Type B pancreatic cell (in vitro differentiated cells): ENCODE data around the gene LTV1. TPM values are rescaled to one million over a fixed set of nuclear protein-coding genes. Genes with fewer than 3 reads are reported as not detected.
"Not testable (repeated sequence)": the region's sequence is repeated elsewhere in the genome, so short reads cannot be mapped to it uniquely, and the experiment has no call there.

Experiments used
- DNase-seq: peaks from one replicate; pipeline ENCODE4 v3.0.0; 2021; ENCODE audit warnings: mixed read lengths; ENCODE audit not compliant: unreplicated experiment; ENCODE audit errors: extremely low spot score
- H3K27ac Mint-ChIP-seq: 2 replicates; pipeline ENCODE4 v1.8.0; 2021; ENCODE audit warnings: mild to moderate bottlenecking, mixed read lengths
- H3K27me3 Mint-ChIP-seq: 2 replicates; pipeline ENCODE4 v1.8.0; 2021; ENCODE audit warnings: mixed read lengths
- H3K36me3 Mint-ChIP-seq: 2 replicates; pipeline ENCODE4 v1.8.0; 2021; ENCODE audit warnings: mixed read lengths
- H3K4me1 Mint-ChIP-seq: one replicate; pipeline ENCODE4 v1.8.0; 2021; ENCODE audit warnings: mixed read lengths; ENCODE audit not compliant: unreplicated experiment
- H3K4me3 Mint-ChIP-seq: 2 replicates; pipeline ENCODE4 v1.8.0; 2021; ENCODE audit warnings: mild to moderate bottlenecking, mixed read lengths
- H3K9me3 Mint-ChIP-seq: 2 replicates; pipeline ENCODE4 v1.8.0; 2021; ENCODE audit warnings: mixed read lengths
- total RNA-seq: library from RNA; stranded (reverse); gene quantifications from 2 replicates; pipeline ENCODE4 v1.2.1, GENCODE V29; 2021; ENCODE audit warnings: low replicate concordance
- TF ChIP-seq, protein P1 (sequence below): fragments of 200-600 bp; sonication (generic); conservative IDR thresholded peaks from 2 replicates; pipeline ENCODE4 v1.5.0; 2021; ENCODE audit warnings: antibody characterized with exemption, mild to moderate bottlenecking

Gene LTV1
- total RNA-seq, 1 donor from 2014 or later: 24.2 TPM

DNA sequence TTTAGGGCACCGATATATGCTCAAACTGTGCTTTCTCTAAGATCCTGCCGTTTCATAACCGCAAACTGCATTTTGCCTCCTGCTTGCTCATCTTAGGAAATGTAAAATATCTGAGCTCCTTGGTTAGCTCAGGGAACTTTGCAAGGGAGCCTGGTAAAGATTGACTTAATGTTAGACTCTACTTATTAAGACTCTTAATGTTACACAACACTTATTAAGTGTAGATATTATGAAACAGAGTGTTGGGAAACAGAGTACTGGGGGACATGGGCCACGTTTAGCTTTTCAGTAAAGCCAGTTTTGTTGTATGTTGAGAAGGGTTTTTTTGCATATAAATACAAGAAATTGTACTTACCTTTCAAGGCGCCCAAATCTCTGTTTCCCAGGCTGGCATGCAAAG, 1.9 kb downstream of the LTV1 start:
- Mint-ChIP-seq H3K4me3 (peak overlapping the region; percentile 32), H3K27me3 (no peaks in the 10 kb centered on the region), H3K9me3 (no peaks in the 10 kb centered on the region), H3K27ac (no peak overlapping the region), H3K36me3 (peaks cover 35% of the 10 kb centered on the region), H3K4me1 (peaks cover 14% of the 10 kb centered on the region)
- DNase-seq: no peak
- TF ChIP-seq, protein P1, sequence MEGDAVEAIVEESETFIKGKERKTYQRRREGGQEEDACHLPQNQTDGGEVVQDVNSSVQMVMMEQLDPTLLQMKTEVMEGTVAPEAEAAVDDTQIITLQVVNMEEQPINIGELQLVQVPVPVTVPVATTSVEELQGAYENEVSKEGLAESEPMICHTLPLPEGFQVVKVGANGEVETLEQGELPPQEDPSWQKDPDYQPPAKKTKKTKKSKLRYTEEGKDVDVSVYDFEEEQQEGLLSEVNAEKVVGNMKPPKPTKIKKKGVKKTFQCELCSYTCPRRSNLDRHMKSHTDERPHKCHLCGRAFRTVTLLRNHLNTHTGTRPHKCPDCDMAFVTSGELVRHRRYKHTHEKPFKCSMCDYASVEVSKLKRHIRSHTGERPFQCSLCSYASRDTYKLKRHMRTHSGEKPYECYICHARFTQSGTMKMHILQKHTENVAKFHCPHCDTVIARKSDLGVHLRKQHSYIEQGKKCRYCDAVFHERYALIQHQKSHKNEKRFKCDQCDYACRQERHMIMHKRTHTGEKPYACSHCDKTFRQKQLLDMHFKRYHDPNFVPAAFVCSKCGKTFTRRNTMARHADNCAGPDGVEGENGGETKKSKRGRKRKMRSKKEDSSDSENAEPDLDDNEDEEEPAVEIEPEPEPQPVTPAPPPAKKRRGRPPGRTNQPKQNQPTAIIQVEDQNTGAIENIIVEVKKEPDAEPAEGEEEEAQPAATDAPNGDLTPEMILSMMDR: no peak

DNA sequence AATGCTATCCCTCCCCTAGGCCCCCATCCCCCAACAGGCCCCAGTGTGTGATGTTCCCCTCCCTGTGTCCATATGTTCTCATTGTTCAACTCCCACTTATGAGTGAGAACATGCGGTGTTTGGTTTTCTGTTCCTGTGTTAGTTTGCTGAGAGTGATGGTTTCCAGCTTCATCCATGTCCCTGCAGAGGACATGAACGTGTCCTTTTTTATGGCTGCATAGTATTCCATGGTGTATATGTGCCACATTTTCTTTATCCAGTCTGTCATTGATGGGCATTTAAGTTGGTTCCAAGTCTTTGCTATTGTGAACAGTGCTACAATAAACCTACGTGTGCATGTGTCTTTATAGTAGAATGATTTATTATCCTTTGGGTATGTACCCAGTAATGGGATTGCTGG, 8.6 kb downstream of the LTV1 start:
- not testable (repeated sequence) for H3K27ac Mint-ChIP-seq, H3K4me3 Mint-ChIP-seq, DNase-seq, H3K27me3 Mint-ChIP-seq, H3K4me1 Mint-ChIP-seq, H3K9me3 Mint-ChIP-seq
- peaks cover 88% of the 10 kb centered on the region for H3K36me3 Mint-ChIP-seq

DNA sequence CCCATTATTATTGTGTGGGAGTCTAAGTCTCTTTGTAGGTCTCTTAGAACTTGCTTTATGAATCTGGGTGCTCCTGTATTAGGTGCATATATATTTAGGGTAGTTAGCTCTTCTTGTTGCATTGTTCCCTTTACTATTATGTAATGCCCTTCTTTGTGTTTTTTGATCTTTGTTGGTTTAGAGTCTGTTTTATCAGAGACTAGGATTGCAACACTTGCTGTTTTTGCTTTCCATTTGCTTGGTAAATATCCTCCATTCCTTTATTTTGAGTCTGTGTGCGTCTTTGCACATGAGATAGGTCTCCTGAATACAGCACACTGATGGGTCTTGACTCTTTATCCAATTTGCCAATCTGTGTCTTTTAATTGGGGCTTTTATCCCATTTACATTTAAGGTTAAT, 11.9 kb downstream of the LTV1 start:
- peaks cover 91% of the 10 kb centered on the region for H3K36me3 Mint-ChIP-seq
- not testable (repeated sequence) for DNase-seq, H3K4me3 Mint-ChIP-seq, H3K27me3 Mint-ChIP-seq, H3K4me1 Mint-ChIP-seq, H3K9me3 Mint-ChIP-seq, H3K27ac Mint-ChIP-seq

DNA sequence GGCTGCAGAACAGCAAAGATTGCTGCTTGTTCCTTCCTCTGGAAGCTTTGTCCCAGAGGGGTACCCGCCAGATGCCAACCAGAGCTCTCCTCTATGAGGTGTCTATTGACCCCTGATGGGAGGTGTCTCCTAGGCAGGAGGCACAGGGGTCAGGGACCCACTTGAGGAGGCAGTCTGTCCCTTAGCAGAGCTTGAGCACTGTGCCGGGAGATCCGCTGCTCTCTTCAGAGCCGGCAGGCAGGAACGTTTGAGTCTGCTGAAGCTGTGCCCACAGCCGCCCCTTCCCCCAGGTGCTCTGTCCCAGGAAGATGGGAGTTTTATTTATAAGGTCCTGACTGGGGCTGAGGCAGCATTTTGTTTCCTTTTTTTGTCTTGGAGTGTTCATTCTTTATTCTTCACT, 13.6 kb downstream of the LTV1 start:
- not testable (repeated sequence) for H3K9me3 Mint-ChIP-seq, H3K27me3 Mint-ChIP-seq, H3K27ac Mint-ChIP-seq

DNA sequence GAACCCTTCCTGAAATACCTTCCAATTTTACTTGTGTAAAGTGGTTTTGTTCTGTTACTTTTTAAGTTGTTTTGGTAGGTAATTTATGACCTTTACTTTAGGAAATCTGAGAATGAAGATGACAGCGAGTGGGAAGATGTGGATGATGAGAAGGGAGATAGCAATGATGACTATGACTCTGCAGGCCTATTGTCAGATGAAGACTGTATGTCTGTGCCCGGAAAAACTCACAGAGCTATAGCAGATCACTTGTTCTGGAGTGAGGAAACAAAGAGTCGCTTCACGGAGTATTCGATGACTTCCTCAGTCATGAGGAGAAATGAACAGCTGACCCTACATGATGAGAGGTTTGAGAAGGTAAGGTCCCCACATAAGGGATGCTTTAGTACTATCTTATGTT, 14.5 kb downstream of the LTV1 start:
- Mint-ChIP-seq H3K36me3 (peaks cover 78% of the 10 kb centered on the region), H3K27me3 (no peaks in the 10 kb centered on the region), H3K27ac (no peak overlapping the region), H3K9me3 (peaks cover 6% of the 10 kb centered on the region), H3K4me3 (no peak overlapping the region), H3K4me1 (no peaks in the 10 kb centered on the region)
- no peak for DNase-seq
- TF ChIP-seq, protein P1: no peak

More for the DNA sequence above, 13.6 kb downstream of the LTV1 start:
- not testable (repeated sequence) for H3K4me3 Mint-ChIP-seq, DNase-seq, H3K4me1 Mint-ChIP-seq
- peaks cover 85% of the 10 kb centered on the region for H3K36me3 Mint-ChIP-seq

DNA sequence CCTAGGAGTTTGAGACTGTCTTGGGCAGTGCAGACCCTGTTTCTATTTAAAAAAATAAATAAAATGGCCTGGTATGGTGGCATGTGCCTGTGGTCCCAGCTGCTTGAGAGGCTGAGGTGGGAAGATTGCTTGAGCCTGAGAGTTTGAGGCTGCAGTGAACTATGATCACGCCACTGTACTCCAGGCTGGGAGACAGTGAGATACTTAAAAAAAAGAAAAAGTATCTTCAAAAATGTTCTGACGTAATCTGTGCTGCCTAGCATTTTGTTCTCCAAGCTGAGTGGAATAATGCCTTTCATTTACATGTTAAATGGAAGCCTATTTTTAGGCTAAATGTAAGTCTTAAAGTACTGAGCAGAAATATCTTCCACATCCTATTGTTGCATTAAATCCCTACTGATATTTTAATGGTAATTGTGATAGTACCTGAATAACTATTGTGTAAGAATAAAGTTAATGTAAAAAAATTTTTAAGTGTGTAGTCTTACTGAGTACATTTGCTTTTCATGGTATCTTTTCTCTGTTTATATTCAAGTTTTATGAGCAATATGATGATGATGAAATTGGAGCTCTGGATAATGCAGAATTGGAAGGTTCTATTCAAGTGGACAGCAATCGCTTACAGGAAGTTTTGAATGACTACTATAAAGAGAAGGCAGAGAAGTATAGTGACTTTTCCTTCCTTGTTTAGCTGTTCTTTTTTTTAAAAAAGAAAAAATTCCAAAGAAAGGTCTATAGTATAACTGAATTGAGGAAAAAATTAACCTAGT, 16.9 kb downstream of the LTV1 start:
- Mint-ChIP-seq H3K4me3 (no peak overlapping the region), H3K27me3 (no peaks in the 10 kb centered on the region), H3K36me3 (peaks cover 60% of the 10 kb centered on the region), H3K27ac (no peak overlapping the region), H3K4me1 (no peaks in the 10 kb centered on the region), H3K9me3 (peaks cover 6% of the 10 kb centered on the region)
- DNase-seq: no peak
- TF ChIP-seq, protein P1: no peak

DNA sequence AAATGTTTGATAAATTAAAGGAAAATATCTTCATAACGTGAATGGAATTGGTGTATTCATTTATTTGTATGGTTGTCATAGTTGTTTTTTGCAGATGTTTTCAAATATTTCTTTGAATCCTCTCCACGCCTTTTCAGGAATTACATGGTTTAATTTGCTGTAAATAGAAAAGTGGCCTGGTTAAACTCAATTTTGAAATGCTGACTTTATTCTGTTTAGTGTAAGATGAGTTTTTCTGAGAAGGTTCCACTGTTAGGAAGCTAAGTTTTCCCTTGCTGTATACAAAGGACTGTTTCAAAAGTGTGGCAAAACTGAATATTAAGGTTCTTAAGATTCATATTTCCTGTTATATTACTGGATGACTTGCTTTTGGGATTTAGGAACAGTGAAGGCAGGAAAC, 20.6 kb downstream of the LTV1 start:
- Mint-ChIP-seq H3K36me3 (peaks cover 49% of the 10 kb centered on the region), H3K9me3 (peaks cover 5% of the 10 kb centered on the region), H3K27me3 (no peaks in the 10 kb centered on the region), H3K4me3 (no peak overlapping the region), H3K27ac (no peak overlapping the region), H3K4me1 (no peaks in the 10 kb centered on the region)
- no peak for DNase-seq
- TF ChIP-seq, protein P1: no peak
